Measurements from ENCODE around the gene SCGN.
"Not testable (repeated sequence)": the region's sequence is repeated elsewhere in the genome, so short reads cannot be mapped to it uniquely, and the experiment has no call there.

SCGN gene

DNA sequence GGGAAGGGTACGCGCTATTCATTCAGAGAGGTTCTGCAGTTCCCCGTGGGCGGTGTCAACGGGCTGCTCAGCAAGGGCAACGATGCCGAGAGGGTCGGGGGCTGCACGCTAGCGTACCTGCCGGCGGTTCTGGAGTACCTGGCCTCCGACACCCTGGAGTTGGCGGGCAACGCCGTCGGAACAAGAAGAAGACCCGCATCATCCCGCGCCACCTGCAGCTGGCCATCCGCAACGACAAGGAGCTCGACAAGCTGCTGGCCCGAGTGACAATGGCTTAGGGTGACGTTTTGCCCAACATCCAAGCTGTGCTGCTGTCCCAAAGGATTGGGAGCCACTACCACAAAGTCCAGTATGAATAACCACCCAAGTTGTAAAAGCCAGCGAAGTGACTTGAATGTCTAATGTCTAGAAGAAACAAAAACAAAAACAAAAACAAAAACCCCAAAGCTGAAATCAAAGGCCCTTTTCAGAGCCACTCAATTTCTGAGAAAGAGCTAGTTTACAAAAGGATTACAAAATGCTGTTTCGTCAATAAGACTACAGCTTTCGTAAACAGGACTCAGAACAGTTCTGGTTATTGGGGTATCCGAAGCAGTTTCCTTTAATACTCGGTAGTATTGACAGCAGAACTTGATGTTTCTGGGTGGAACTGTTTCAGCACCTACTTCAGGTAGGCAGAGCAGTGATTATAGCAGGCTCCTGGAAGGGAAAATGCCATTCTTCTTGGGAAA lies 80.6 kb downstream of the SCGN start:
- DNase-seq = no peak

DNA sequence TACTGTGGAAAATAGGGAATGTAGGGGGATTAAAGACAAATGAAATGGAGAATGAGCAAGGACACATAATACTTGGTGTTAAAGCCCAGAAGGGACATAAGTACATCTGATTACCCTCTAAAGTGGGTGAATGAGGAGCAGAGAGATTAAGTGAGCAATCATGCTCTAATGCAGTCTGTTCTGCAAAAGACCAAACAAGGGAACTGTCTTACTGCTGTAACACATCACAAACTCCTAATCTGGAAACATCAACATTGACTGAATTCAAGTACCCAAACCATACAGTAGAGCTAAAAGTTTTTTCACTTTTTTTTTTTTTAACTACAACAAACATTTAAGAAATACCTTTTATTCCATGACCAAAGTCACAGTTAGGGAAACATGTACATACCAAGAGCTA lies 83.2 kb downstream of the SCGN start:
- no peak for DNase-seq

DNA sequence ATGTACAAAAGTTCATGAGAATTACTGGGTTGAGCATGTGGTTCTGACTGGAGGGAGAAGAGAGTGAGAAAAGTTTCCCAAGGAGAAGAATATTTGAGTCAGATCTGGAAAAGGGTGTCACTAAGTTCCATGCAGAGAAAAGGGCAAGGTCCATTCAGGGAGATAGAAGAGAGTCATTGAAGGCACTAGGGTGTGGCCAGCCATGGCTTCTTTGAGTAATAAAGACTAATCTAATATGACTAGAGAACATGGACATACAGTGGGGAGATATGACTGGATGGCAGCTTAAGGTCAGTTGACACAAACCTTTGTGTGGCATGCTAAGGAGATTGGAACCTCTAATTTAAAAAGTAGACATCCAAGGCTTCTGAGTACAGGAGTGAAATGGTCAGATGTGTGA lies 91.9 kb downstream of the SCGN start:
- no peak for DNase-seq

DNA sequence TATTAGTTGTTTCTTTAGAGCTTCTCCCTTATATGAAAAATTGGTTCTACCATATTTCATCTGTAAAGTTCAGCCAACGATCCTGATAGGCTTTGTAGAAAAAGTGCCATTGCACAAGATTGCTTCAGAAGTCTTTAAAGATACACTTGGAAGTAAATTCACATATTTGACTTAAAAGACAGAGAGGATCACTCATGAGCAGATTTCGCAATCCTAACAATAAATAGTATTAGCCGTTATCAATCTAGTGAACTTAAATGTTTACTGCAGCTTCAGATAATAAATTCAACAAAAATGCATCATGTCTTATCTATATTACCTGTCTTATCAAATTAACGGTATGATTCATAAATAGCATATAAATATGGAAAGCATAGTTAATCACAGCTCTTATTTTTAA lies 93.8 kb downstream of the SCGN start:
- no peak for DNase-seq

DNA sequence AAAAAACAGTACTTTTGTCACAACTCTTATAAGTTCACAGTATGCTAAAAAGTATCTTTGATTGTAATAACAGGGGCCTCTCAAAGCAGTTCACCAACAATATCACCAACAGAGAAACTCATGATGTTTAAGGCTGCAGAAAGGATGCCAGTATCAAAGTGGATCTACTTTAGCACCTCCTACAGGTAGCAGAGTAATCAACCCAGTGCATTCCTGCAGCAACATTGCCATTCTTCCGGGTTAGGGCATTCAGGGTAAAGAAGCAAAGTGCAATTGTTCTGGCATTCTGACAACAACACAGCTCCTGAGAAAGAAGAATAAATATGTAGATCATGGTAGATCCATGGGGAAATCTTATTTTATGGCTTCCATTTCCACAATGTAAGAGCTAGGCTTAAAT lies 95.0 kb downstream of the SCGN start:
- no peak for DNase-seq

DNA sequence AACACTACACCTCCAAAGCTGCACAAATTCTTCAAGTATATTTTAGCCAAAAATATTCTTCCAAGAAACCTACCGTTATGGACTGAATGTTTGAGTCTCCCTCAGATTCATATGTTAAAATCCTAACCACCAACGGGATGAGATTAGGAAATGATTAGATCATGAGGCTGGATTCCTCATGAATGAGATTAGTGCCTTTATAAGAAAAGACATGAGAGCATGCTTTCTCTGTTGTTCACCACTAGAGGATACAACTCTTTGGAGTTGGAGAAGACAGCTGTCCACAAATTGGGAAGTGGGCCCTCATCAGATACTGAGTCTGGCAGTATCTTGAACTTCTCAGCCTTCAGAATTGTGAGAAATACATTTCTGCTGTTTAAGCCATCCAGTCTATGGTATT lies 95.5 kb downstream of the SCGN start:
- no peak for DNase-seq

DNA sequence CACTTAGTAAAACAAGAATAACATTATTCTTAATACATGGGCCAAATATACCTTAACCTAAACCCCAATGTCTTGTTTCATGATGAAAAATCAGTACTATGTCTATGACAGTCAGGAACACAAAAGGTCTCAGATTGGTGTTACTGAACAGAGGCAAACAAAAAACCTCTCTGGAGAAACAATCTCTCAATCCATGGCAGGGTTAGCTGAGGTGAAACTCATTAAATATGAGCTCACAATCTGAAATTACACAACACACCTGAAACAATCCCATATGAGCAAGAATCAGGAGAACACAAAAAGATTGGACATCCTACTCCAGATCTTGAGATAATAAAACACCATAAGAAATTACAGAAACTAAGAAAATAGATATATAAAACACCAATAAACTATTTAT lies 96.0 kb downstream of the SCGN start:
- DNase-seq = no peak

DNA sequence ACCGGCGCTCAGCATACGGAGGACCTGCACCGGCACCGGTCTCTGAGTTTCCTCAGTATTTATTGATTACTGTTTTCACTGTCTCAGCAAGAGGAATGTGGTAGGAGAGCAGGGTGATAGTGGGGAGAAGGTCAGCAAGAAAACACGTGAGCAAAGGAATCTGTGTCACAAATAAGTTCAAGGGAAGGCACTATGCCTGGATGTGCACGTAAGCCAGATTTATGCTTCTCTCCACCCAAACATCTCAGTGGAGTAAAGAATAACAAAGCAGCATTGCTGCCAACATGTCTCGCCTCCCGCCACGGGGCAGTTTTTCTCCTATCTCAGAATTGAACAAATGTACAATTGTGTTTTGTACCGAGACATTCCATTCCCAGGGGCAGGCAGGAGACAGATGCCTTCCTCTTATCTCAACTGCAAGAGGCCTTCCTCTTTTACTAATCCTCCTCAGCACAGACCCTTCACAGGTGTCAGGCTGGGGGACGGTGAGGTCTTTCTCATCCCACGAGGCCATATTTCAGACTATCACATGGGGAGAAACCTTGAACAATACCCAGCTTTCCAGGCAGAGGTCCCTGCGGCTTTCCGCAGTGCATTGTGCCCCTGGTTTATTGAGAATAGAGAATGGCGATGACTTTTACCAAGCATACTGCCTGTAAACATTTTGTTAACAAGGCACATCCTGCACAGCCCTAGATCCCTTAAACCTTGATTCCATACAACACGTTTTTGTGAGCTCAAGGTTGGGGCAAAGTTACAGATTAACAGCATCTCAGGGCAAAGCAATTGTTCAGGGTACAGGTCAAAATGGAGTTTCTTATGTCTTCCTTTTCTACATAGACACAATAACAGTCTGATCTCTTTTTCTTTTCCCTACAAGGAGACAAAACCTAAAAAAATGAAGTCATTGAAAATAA lies 96.8 kb downstream of the SCGN start:
- not testable (repeated sequence) for DNase-seq

DNA sequence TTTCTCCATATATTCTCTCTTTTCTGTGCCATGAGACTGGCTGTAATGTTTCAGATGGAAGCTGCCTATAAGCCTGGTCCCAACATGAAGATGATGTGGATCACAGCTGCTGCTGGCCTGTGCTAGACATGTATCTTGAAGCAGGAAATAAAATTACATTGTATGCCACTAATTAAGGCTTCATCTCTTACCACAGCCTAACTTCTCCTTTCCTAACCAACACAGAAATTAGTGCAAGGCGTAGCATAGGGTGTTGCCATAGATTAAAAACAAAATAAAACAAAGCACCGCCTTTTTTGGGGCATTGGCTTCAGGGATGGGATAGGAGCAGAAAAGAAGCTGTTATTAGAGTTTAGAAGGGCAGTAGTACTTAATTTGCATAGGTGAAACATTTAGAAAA lies 97.8 kb downstream of the SCGN start:
- no peak for DNase-seq

DNA sequence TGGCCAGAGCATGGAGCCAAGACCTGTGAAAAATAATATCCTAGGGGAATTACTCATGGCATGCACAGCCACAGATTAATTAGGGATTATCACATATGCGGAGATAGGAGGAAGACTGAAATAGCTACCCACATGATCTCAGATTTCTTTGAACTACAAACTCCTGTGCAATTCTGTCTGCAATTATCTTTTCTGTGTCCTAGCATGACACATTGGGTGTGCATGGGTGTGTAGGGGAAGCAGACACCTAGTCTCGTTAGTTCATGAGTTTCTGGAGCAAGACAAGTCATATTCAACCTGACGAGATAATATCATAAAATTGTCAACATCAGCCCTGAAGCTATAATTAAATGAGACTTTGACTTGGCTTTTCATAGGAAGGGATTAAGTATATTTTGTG lies 98.9 kb downstream of the SCGN start:
- DNase-seq = no peak
